Measurements from ENCODE around the gene WNT6.
"Not testable (repeated sequence)": the region's sequence is repeated elsewhere in the genome, so short reads cannot be mapped to it uniquely, and the experiment has no call there.

GRCh38 chr2:218846963-218847362, 12.6 kb upstream of the WNT6 start:
- TF ChIP-seq CTCF (IDR thresholded peaks at IDR 0.05; ENCODE audit: insufficient read depth, low read depth, low read length); EZH2 (IDR thresholded peaks at IDR 0.05; ENCODE audit: insufficient read depth, low read length): not testable (repeated sequence)
